SIG-M5 treated with dmso at 0.1 percent for 504 hours (cell line): ENCODE data around the gene BBS7.

Experiments
- DNase-seq: peaks from one replicate; lab custom pipeline; 2025; ENCODE audit not compliant: unreplicated experiment; lab: John Stamatoyannopoulos, UW

BBS7 gene

DNA sequence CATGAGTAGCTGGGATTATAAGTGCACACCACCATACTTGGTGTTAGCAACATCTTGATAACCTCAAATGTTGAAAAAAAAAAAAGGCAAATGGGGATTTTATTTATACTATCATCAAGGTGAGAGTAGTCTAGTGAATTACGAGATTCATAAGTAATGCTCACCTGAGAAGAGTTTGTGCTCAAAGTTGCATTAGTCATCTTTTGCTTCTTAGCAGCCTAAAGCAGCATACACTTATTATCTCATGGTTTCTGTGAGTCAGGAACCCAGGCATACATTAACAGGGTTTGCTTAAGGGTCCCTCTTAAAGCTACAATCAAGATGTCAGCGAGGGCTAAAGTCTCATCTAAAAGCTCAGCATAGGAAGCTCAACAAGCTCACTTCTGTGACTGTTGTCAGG is 77.3 kb downstream of the BBS7 start:
- DNase-seq = no peak

DNA sequence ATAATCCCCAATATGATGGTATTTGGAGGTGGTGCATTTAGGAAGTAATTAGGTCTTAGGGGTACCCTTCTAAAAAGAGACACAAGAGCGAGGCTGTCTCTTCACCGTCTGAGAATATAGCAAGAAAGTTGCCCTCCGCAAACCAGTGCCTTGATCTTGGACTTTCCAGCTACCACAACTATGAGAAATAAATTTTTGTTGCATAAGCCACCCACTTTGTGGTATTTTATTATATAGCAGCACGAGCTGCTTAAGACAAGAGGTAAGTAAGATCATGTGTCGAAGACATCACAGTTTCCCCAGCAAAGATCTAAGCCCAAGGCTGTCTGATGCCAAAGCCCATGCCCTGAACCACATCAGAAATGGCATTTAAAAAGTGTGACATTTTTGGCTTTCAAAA is 78.8 kb downstream of the BBS7 start:
- no peak for DNase-seq

DNA sequence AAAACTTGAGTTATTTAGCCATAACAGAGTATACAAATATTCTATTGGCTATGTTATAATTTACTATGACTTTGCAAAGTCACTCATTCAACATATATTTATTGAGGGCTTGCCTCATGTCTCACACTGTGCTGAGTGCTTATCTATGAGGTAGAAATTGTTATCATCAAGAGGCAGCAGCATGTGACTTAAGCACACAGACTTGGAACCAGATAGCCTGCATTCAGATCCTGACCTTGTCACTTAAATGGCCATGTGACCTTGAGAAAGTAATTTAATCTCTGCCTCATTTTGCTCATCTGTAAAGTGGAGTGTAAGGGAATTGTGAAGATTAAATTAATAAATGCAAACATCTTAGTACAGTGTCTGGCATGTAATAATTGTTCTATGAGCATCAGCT is 79.3 kb downstream of the BBS7 start:
- no peak for DNase-seq

DNA sequence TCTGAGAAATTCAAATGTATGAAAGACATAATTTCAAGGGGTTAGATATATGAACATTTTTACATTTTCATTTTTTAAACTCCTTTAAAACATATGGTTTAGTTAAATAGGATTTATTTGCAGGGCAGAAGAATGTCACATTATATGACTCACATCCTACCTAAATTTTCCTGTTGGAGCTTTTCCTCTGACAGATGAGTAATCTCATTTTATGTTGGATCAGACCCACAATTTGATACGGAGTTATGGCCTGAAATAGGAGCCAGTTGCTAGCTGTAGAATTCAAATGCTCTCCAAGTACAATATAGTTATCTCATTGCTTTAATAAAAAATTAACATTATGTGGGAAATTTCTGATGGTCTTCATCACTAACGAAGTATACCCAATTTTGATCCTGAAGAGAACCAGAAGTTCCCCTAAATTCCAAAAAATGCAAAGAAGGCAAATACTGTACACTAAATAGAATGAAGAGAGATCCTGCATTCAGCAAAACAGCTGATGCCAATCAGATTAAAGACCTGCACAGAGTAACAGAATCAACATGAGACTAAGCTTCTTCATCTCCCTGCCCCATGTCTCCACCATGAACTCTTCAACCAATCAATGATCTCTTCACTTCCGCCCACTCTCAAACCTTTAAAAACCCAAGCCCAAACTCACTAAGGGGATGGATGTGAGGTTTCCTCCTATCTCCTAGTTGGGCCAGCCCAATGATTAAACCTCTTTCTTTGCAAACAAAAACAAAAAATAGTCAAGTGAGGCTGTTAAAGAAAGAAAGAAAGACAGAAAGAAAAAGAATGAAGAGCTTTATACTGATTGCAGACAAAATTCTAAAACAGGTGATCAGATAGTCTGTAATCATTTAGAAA is 80.1 kb downstream of the BBS7 start:
- DNase-seq = no peak

DNA sequence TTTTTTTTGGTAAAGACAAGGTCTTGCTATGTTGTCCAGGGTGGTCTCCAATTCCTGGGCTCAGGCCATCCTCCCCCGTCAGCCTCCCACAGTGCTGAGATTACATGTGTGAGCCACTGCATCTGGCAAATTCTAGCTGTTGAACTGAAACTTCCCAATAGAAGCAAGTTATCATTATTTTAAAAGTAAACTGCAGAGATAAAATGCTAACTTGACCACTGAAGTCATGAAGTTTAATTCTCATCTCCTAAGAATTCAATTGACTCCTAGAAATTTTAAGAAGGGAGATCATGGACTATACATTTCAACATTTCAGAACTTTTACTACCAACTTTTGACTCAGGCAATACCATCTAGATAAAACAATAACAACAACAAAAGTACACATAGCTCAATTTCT is 80.8 kb downstream of the BBS7 start:
- DNase-seq = no peak

- DNase-seq = no peak
These were observed 81.4 kb downstream of the BBS7 start for GRCh38 chr4:121788896-121789295.

- no peak for DNase-seq
These were observed 84.1 kb downstream of the BBS7 start for GRCh38 chr4:121786221-121786620.

DNA sequence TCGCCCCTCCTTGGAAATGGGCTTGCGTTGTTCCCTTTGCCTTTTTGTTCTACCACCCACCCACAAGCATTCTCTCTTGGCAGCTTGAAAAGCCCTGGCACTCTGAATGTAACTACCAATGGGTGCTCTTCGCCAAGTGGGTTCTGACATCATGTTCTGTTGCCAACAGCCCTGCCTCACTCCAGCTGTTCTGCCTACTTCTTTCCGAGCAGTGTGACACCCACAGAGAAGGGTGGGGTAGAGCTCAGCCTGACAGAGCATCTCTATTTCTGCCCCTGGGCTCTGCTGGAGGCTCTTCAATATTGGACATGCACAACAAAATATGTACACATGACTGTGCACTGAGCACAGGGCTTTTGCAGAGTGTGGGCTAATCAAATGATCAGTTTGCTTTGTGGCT is 84.8 kb downstream of the BBS7 start:
- no peak for DNase-seq

DNA sequence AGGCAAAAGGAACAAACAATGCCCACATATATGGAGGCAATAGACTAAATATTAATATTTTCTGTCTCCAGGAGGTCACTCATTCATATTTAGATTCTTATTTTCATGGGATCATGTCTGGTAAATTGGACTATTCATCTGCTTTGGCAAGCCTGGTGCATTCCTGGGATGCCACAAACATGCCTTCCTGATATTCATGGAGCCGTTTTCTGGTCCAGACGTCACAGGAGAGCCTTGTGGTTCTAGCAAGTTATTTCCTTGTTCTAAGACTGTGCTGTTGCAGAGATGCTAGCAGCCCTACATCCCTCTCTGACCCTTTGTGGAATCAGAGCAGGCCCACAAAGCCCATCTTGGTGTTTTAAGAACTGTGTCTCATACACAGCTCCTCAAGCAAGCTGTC is 85.3 kb downstream of the BBS7 start:
- no peak for DNase-seq

GRCh38 chr4:121784401-121784800 is 85.9 kb downstream of the BBS7 start:
- no peak for DNase-seq

DNA sequence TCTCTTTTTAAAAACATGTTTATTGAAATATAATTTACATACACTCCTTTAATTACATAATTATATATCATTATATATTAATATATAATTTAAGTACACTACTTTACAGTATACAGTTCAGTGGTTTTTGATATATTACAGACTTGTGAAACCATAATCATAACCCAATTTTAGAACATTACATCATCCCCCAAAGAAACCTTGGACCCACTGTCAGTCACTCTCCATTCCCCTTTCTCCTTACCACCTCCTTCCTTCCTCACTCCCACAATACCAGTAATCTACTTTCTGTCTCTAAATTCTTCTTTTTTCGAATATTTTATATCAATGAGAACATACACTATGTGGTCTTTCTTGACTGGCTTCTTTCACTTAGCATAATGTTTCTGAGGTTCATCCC is 87.1 kb downstream of the BBS7 start:
- peak; percentile 13 for DNase-seq

GRCh38 chr4:121778991-121779628 is 91.2 kb downstream of the BBS7 start:
- no peak for DNase-seq

GRCh38 chr4:121777625-121778024 is 92.6 kb downstream of the BBS7 start:
- no peak for DNase-seq

DNA sequence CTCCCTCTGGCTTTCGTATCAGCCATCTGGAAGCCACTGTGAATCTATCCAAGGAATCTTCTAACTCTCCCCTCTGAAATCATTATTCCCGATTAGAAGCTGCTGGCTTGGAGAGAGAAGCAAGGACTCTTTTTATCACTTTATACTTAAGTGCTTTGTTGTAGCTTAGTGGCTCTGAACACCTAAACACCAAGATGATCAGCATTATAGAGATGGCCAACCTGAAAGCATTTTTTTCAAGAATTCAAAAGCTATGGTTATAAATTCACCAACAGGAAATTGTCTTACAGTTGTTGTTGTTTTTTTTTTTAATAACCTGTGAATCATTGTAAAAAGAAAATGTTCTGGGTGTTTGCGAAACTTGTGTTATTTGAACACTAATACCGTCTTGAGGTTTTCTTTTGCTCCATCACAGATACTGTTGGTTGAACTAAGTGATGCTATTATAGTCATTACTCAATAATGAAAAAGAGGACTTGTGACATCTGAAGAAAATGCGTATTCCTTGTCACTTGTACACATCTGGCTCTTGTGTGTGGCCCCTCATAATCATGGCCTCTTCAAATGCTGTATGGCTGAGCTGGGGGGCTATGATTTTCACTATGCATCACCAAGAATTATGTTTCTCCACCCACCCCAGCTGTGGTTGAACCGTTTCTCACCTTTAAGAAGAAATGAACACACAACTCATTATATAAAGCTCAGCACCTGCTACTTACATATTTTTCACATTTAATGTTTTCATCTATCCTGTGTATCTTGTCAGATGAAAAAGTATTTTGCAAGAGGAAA is 93.5 kb downstream of the BBS7 start:
- no peak for DNase-seq
